Nephron progenitor cell (in vitro differentiated cells): ENCODE results near the gene SHCBP1L.

Experiments
- DNase-seq: peaks from one replicate; pipeline ENCODE4 v3.0.0; 2021
- H3K27ac Mint-ChIP-seq: 2 replicates; pipeline ENCODE4 v1.8.0; 2021; ENCODE audit warnings: mild to moderate bottlenecking, moderate library complexity, mixed read lengths
- H3K27me3 Mint-ChIP-seq: 2 replicates; pipeline ENCODE4 v1.8.0; 2021; ENCODE audit warnings: mild to moderate bottlenecking, low read depth, mixed read lengths; ENCODE audit not compliant: poor library complexity
- H3K36me3 Mint-ChIP-seq: 2 replicates; pipeline ENCODE4 v1.8.0; 2021; ENCODE audit warnings: low read depth, mixed read lengths
- H3K4me1 Mint-ChIP-seq: 2 replicates; pipeline ENCODE4 v1.8.0; 2021; ENCODE audit warnings: mixed read lengths
- H3K4me3 Mint-ChIP-seq: 2 replicates; pipeline ENCODE4 v1.8.0; 2021; ENCODE audit warnings: mild to moderate bottlenecking, moderate library complexity, mixed read lengths
- H3K9me3 Mint-ChIP-seq: 2 replicates; pipeline ENCODE4 v1.8.0; 2021; ENCODE audit warnings: mild to moderate bottlenecking, moderate library complexity, mixed read lengths
- TF ChIP-seq, protein P1 (sequence below): fragments of 200-600 bp; sonication (generic); IDR thresholded peaks from 2 replicates; pipeline ENCODE4 v1.5.0; 2021; ENCODE audit warnings: antibody characterized with exemption

Gene SHCBP1L

DNA sequence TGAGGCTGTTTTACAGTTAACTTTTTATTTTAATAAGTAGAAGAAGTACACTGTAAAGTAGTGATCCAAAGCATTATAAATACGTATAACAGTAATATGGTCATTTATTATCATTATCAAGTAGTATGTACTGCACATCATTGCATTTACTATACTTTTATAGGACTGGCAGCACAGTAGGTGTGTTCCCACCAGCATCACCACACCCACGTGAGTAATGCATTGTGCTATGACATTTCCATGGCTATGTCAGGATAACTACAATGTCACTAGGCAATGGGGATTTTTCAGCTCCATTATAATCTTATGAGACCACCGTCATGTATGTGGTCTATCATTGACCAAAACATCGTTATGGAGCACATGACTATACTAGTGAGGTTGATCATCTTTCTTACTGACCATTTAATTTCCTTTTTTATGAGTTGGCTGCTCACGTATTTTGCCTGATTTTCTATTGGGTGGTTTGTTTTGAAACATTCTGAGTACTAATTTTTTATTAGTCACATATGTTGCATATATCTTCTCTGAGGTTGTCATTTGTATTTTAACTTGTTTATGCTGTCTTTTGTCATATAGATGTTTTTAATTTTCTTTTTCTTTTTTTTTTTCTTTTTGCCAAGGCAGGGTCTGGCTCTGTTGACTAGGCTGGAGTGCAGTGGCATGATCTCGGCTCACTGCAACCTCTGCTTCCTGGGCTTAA is 25.3 kb upstream of the SHCBP1L start:
- no peak overlapping the region for H3K27ac Mint-ChIP-seq
- no peak overlapping the region for H3K4me3 Mint-ChIP-seq
- TF ChIP-seq, protein P1, sequence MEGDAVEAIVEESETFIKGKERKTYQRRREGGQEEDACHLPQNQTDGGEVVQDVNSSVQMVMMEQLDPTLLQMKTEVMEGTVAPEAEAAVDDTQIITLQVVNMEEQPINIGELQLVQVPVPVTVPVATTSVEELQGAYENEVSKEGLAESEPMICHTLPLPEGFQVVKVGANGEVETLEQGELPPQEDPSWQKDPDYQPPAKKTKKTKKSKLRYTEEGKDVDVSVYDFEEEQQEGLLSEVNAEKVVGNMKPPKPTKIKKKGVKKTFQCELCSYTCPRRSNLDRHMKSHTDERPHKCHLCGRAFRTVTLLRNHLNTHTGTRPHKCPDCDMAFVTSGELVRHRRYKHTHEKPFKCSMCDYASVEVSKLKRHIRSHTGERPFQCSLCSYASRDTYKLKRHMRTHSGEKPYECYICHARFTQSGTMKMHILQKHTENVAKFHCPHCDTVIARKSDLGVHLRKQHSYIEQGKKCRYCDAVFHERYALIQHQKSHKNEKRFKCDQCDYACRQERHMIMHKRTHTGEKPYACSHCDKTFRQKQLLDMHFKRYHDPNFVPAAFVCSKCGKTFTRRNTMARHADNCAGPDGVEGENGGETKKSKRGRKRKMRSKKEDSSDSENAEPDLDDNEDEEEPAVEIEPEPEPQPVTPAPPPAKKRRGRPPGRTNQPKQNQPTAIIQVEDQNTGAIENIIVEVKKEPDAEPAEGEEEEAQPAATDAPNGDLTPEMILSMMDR: no peak
- no peak for DNase-seq
- peaks cover 3% of the 10 kb centered on the region for H3K27me3 Mint-ChIP-seq
- H3K36me3 Mint-ChIP-seq: no peaks in the 10 kb centered on the region
- H3K4me1 Mint-ChIP-seq: no peaks in the 10 kb centered on the region
- peaks cover 11% of the 10 kb centered on the region for H3K9me3 Mint-ChIP-seq

DNA sequence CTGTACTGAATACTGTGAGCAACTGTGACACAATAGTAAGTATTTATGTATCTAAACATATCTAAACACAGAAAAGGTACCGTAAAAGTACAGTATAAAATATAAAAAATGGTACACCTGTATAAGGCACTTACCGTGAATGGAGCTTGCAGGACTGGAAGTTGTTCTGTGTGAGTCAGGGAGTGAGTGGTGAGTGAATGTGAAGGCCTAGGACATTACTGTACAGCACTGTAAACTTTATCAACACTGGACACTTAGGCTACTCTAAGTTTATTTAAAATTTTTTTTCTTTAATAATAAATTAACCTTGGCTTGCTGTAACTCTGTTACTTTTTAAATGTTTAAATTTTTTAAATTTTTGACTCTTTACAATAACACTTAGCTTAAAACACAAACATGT is 24.5 kb upstream of the SHCBP1L start:
- Mint-ChIP-seq H3K9me3 (peaks cover 9% of the 10 kb centered on the region), H3K27ac (no peak overlapping the region), H3K36me3 (no peaks in the 10 kb centered on the region), H3K4me1 (peaks cover 5% of the 10 kb centered on the region), H3K4me3 (no peak overlapping the region), H3K27me3 (peaks cover 3% of the 10 kb centered on the region)
- TF ChIP-seq, protein P1: no peak
- no peak for DNase-seq

DNA sequence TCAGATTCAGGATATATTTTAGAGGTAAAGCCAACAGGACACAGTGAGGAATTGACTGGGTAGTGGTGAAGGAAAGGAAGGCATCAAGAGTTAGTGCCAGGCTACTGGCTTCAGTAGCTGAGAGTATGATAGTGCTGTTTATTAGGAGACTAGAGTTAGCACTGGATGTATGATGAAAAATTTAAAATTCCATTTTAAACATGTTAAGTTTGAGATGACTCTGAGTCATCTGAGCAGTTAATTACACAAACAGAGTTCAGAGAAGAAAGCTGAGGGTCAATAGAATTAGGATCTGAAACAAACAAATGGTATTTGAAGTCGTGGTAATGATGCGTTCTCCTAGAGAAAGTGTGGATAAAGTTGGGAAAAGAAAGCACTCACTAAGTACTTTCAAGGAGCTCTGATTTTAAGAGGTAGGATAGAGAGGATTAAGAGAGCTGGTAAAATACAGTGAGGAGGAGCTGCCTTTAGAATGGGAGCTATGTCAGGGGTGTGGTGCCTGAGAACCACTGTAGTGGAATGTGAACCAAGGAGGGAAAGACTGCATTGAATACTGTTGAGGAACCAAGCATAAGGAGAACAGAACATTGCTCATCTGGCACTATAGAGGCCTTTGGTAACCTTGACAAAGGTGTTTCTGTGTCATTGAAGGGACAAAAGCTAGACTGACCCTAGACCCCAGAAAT is 21.7 kb upstream of the SHCBP1L start:
- Mint-ChIP-seq H3K36me3 (no peaks in the 10 kb centered on the region), H3K27me3 (peaks cover 3% of the 10 kb centered on the region), H3K4me1 (peaks cover 5% of the 10 kb centered on the region), H3K9me3 (peaks cover 3% of the 10 kb centered on the region), H3K27ac (no peak overlapping the region), H3K4me3 (no peak overlapping the region)
- no peak for DNase-seq
- TF ChIP-seq, protein P1: no peak

DNA sequence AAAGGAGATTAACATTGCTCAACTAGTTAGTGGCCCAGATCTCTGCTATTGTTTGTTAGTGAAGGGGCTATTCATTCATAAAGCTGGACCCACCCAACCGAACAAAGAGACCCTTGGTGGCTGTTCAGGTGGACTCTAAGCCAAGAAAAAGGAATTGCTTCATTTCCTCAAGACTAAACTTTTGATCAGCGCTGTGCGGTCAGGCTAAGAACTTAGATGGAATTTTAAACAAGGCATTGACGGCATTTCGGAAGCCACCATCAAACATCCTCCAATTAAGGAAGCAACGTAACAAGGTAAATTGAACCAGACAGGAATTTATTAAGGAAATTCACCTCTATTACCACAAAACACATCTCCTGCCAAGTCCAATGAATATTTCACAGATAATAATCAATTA is 19.9 kb upstream of the SHCBP1L start:
- DNase-seq: no peak
- H3K27me3 Mint-ChIP-seq: peaks cover 1% of the 10 kb centered on the region
- no peak overlapping the region for H3K4me3 Mint-ChIP-seq
- H3K36me3 Mint-ChIP-seq: no peaks in the 10 kb centered on the region
- peaks cover 5% of the 10 kb centered on the region for H3K4me1 Mint-ChIP-seq
- no peaks in the 10 kb centered on the region for H3K9me3 Mint-ChIP-seq
- no peak overlapping the region for H3K27ac Mint-ChIP-seq
- TF ChIP-seq, protein P1: no peak

DNA sequence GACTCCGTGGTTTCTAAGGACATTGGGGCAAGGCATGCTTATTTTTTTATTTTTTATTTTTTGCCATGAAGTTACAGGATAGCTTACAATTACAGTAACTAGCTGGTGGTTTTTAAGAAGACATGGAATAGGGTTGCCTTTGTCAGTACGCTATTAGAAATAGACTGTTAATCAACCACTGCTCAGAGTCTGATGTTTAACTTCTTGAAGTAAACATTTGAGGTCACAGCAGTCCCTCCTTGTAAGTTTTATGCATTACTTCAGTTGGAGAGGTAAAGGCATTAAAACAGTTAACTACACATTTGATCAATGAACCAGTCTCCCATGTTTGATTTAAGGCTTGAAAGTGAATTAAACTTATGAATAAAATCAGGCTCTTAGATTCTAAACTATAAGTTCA is 19.3 kb upstream of the SHCBP1L start:
- no peak overlapping the region for H3K27ac Mint-ChIP-seq
- H3K4me3 Mint-ChIP-seq: no peak overlapping the region
- TF ChIP-seq, protein P1: no peak
- peaks cover 5% of the 10 kb centered on the region for H3K4me1 Mint-ChIP-seq
- no peaks in the 10 kb centered on the region for H3K36me3 Mint-ChIP-seq
- no peaks in the 10 kb centered on the region for H3K27me3 Mint-ChIP-seq
- H3K9me3 Mint-ChIP-seq: no peaks in the 10 kb centered on the region
- DNase-seq: no peak

DNA sequence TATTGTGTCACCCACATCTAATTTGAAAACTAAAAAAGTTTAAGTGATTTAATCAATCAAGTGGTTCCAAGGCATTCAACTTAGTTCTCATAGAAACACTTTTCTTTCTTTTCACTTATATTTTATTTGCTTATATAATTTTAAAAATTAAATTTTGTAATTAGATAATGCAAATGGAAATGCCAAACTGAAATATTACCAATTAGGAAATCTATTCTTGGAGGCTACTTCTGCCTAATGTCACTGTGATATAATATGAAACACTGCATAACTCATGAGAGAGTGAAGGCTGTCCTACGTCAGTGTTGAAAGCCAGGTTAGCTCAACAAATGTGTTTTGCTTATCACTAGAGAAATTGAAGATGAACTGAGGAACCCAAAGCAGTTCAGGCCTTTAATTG is 18.3 kb upstream of the SHCBP1L start:
- Mint-ChIP-seq H3K36me3 (no peaks in the 10 kb centered on the region), H3K9me3 (no peaks in the 10 kb centered on the region), H3K27me3 (no peaks in the 10 kb centered on the region), H3K27ac (no peak overlapping the region), H3K4me1 (peaks cover 5% of the 10 kb centered on the region), H3K4me3 (no peak overlapping the region)
- TF ChIP-seq, protein P1: no peak
- DNase-seq: no peak
